ENCODE results near the gene VIT. TPM values are rescaled to one million over a fixed set of nuclear protein-coding genes. Genes with fewer than 3 reads are reported as not detected.
"Not testable (repeated sequence)": the region's sequence is repeated elsewhere in the genome, so short reads cannot be mapped to it uniquely, and the experiment has no call there.

The VIT gene
- total RNA-seq, 1 donor from 2014 or later, result not detected

DNA sequence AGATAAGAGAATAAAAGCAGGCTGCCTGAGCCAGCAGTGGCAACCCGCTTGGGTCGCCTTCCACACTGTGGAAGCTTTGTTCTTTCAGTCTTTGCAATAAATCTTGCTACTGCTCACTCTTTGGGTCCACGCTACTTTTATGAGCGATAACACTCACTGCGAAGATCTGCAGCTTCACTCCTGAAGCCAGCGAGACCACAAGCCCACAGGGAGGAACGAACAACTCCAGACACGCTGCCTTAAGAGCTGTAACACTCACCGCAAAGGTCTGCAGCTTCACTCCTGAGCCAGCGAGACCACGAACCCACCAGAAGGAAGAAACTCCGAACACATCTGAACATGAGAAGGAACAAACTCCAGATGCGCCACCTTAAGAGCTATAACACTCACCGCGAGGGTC, 7.5 kb upstream of the VIT start:
- H3K27ac Mint-ChIP-seq; H3K4me3 Mint-ChIP-seq; H3K9me3 Mint-ChIP-seq; DNase-seq; H3K36me3 Mint-ChIP-seq (ENCODE audit: low read depth); H3K4me1 Mint-ChIP-seq; intact Hi-C loops (cut with micrococcal nuclease); H3K27me3 Mint-ChIP-seq: not testable (repeated sequence)

DNA sequence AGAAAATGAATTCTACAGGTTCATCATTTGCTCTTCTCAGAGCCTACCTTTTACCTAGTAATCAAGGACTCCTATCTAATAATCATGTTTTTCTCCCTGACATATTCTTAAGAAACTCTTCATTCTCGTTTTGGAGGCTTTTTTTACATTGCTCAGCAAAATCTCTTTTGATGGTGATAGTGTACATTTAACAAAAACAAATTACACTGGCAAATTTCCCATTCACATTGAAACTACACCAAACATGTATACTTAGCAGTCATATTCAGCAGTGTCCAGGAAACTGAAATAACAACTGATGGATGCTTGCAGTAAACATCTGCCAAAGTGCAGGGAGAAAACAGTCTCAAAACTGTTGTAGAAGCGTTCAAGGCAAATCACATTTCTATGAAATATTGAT, 4.4 kb upstream of the VIT start:
- Mint-ChIP-seq H3K27ac (no peak overlapping the region), H3K9me3 (no peaks in the 10 kb centered on the region), H3K4me1 (no peaks in the 10 kb centered on the region), H3K36me3 (ENCODE audit: low read depth) (no peaks in the 10 kb centered on the region), H3K4me3 (no peak overlapping the region), H3K27me3 (peaks cover 4% of the 10 kb centered on the region)
- no peak for DNase-seq
- intact Hi-C loops (cut with micrococcal nuclease), result no loop called here

DNA sequence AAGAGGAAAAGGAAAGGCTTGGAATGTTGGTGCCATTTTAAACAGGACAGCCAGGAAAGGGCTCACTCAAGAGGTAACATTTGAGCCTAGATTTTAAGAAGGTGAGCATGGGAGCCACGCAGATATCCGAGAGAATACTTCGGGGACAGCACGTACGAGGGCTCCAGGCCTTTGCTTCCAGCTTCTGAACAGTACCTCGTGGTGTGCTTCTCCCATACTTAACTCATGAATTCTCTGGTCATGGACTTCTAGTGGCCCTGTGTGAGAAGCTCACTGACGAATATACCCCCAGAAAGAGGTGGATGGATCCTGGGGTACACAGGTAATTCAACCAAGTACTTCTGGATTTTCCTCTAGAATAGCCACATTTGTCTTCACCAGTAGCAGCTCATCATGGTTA, 2.7 kb upstream of the VIT start:
- peak; percentile 34 for DNase-seq
- Mint-ChIP-seq H3K4me3 (no peak overlapping the region), H3K27me3 (peaks cover 5% of the 10 kb centered on the region), H3K4me1 (no peaks in the 10 kb centered on the region), H3K27ac (no peak overlapping the region), H3K9me3 (no peaks in the 10 kb centered on the region), H3K36me3 (ENCODE audit: low read depth) (no peaks in the 10 kb centered on the region)
- intact Hi-C loops (cut with micrococcal nuclease), result no loop called here

DNA sequence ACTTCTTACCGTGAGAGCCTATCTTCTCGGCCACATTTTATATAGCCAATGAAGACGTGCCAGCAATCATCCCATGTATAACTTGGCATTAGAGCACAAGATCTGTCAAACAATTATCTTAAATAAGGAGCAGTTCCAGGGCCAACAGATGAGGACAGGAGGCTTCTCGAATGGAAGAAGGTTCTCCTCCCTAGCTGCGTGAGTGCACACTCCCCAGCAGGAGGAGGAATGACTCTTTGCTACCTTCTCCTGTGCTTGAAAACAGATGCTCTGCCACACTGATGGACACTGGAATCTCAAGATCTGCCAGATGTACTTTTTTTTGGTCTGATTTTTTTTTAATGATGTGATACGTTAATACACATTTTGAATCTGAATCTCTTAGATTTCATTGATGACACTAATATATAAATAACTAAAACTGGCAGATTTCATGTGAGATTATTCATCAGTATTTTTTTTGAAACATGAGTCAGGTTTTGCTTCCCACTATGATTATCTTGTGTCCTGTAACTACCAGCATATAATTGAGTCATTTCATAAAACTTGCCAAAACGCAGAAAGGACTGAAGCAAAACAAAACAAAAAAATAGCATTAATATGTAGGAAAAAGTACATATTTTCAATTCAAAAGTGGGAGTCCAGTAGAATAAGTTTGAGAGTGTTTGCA, 626 bp upstream of the VIT start:
- Mint-ChIP-seq H3K9me3 (no peaks in the 10 kb centered on the region), H3K4me3 (no peak overlapping the region), H3K36me3 (ENCODE audit: low read depth) (no peaks in the 10 kb centered on the region), H3K27me3 (peaks cover 5% of the 10 kb centered on the region), H3K27ac (no peak overlapping the region), H3K4me1 (no peaks in the 10 kb centered on the region)
- intact Hi-C loops (cut with micrococcal nuclease), result no loop called here
- peak; percentile 31 for DNase-seq

DNA sequence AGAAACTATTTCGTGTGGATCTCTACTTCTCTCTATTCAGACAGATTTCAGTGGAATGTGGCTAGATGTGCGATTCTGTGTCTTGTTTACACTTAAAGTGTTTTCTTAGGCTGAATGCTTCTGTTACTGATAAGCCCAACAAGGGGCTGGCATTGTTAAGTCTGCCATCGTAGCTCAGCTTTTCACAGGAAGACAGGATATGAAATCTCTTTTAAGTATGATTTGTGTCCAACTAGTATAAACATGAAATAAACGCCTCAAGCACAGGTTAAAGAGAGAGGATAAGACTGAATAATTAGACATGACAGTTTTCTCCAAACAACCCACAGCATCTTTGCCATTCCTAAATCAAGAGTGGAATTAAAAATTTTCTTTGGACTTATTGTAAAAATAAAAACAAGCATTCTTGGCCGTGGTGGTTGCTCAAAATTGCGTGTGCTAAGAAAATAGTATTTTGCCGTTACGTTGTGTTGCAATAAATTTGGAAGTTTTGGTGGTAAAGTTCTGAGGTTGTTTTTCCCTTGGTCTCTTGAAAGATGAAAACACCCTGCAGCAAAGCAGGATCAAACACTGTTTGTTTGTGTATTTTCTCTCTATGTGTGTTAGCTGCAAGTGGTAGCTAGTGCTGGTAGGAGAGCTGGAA, 1.0 kb downstream of the VIT start:
- H3K4me3 Mint-ChIP-seq, result no peak overlapping the region

DNA sequence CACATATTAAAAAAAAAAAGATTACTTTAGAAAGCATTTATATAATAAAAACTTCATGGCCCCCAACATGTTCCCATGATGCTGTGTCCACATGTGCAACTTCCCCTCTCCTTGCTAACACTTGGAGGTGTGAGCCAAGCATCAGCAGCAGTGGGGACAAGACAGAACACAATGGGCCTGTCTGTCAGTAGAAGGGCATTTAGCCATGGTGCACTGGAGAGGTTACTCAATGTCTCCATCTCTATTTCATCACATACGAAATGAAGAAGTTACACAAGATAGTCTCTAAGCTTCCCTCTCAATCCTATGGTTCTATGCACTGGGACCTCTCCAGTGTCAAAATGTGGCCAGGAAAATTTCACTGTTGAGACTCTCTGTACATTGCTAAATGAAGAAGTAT, 2.5 kb downstream of the VIT start:
- intact Hi-C loops (cut with micrococcal nuclease), result no loop called here
- DNase-seq, result no peak
- H3K27ac Mint-ChIP-seq, result no peak overlapping the region
- no peaks in the 10 kb centered on the region for H3K4me1 Mint-ChIP-seq
- no peaks in the 10 kb centered on the region for H3K36me3 Mint-ChIP-seq (ENCODE audit: low read depth)
- no peaks in the 10 kb centered on the region for H3K9me3 Mint-ChIP-seq
- H3K4me3 Mint-ChIP-seq, result no peak overlapping the region
- peaks cover 5% of the 10 kb centered on the region for H3K27me3 Mint-ChIP-seq

More for the DNA sequence above, 1.0 kb downstream of the VIT start:
- H3K4me1 Mint-ChIP-seq, result no peaks in the 10 kb centered on the region
- DNase-seq, result no peak
- peaks cover 5% of the 10 kb centered on the region for H3K27me3 Mint-ChIP-seq
- H3K9me3 Mint-ChIP-seq, result no peaks in the 10 kb centered on the region
- no peak overlapping the region for H3K27ac Mint-ChIP-seq
- H3K36me3 Mint-ChIP-seq (ENCODE audit: low read depth), result no peaks in the 10 kb centered on the region
- intact Hi-C loops (cut with micrococcal nuclease), result no loop called here

DNA sequence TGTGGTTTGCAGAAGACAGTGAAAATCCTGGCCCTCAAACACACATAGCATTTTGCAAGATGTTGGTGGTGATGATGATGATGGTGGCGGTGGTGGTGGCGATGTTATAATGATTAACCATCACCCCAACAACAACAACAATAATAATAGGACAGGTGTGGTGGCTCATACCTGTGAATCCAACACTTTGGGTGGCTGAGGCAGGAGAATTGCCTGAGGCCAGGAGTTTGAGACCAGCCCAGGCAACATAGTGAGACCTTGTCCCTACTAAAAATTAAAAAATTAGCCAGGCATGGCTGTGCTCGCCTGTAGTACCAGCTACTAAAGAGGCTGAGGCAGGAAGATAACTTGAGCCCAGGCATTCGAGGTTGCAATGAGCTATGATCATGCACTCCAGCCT, 3.8 kb downstream of the VIT start:
- DNase-seq, result no peak
- no peak overlapping the region for H3K4me3 Mint-ChIP-seq
- H3K9me3 Mint-ChIP-seq, result no peaks in the 10 kb centered on the region
- H3K27me3 Mint-ChIP-seq, result peaks cover 5% of the 10 kb centered on the region
- no peaks in the 10 kb centered on the region for H3K36me3 Mint-ChIP-seq (ENCODE audit: low read depth)
- no peaks in the 10 kb centered on the region for H3K4me1 Mint-ChIP-seq
- no peak overlapping the region for H3K27ac Mint-ChIP-seq
- intact Hi-C loops (cut with micrococcal nuclease), result no loop called here

DNA sequence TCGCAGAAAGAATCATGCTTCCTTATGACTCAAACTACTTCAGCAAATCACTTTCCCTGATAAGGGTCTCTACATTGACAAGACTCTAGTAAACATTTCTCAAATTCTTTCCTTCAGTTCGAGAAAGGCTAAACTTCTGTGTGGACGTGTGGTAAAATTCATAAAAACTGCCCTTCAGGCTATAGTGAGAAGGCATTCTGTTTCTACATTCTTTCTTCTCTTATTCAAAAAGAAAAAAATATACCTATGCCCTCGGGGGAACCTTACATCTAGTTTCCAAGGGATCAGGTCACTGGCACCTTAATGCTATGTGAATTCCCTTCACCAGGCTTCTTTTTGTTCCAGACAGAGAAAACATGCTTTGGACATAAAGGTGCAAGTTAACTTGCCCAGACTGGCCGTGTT, 4.9 kb downstream of the VIT start:
- H3K4me1 Mint-ChIP-seq, result no peaks in the 10 kb centered on the region
- intact Hi-C loops (cut with micrococcal nuclease), result no loop called here
- DNase-seq, result no peak

DNA sequence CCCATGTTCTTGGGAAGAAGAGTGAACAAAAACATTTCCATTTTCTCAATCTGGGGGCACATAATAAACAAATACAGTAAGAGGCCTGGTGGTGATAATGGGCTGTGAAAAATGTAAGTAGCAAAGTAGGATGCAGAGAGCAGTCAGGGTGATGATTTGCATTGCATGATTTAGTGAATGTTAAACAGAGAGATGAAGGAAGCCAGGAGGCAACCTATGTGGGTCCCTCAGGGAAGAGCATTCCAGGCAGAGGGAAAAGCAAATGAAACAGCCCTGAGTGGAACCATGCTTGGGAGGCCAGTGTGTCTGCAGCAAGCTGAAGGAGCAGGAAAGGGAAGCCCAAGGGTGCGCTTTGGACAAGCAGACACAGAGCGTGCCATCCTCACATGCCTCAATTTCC, 5.4 kb downstream of the VIT start:
- H3K4me3 Mint-ChIP-seq, result no peak overlapping the region
- no peaks in the 10 kb centered on the region for H3K9me3 Mint-ChIP-seq
- H3K36me3 Mint-ChIP-seq (ENCODE audit: low read depth), result no peaks in the 10 kb centered on the region
- H3K27ac Mint-ChIP-seq, result no peak overlapping the region
- no peak for DNase-seq
- peaks cover 3% of the 10 kb centered on the region for H3K27me3 Mint-ChIP-seq
- intact Hi-C loops (cut with micrococcal nuclease), result no loop called here
- H3K4me1 Mint-ChIP-seq, result no peaks in the 10 kb centered on the region

More for the DNA sequence above, 4.9 kb downstream of the VIT start:
- Mint-ChIP-seq H3K27me3 (peaks cover 3% of the 10 kb centered on the region), H3K9me3 (no peaks in the 10 kb centered on the region), H3K4me3 (no peak overlapping the region), H3K27ac (no peak overlapping the region), H3K36me3 (ENCODE audit: low read depth) (no peaks in the 10 kb centered on the region)

DNA sequence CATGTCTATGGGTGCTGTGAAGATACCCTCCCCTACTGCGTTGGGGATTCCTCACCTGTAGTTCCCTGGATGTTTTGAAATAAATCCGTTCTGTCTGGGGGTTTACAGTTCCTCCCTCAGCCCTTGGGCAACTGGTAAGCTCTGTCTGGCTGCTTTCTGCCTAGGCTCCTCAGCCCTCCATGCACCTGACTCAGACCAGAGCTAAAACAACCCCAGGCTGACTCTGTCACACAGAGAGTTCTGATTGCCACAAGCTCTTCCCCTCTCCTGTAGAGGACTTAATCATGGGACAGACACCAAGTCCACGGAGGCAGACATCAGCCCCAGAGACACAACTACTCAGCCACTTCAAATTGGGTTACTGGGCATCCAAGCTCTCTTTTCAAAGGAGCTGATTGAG, 6.3 kb downstream of the VIT start:
- Mint-ChIP-seq H3K27me3 (peaks cover 3% of the 10 kb centered on the region), H3K9me3 (no peaks in the 10 kb centered on the region), H3K27ac (no peak overlapping the region), H3K4me1 (no peaks in the 10 kb centered on the region), H3K36me3 (ENCODE audit: low read depth) (no peaks in the 10 kb centered on the region), H3K4me3 (no peak overlapping the region)
- intact Hi-C loops (cut with micrococcal nuclease), result no loop called here
- DNase-seq, result peak; percentile 35

DNA sequence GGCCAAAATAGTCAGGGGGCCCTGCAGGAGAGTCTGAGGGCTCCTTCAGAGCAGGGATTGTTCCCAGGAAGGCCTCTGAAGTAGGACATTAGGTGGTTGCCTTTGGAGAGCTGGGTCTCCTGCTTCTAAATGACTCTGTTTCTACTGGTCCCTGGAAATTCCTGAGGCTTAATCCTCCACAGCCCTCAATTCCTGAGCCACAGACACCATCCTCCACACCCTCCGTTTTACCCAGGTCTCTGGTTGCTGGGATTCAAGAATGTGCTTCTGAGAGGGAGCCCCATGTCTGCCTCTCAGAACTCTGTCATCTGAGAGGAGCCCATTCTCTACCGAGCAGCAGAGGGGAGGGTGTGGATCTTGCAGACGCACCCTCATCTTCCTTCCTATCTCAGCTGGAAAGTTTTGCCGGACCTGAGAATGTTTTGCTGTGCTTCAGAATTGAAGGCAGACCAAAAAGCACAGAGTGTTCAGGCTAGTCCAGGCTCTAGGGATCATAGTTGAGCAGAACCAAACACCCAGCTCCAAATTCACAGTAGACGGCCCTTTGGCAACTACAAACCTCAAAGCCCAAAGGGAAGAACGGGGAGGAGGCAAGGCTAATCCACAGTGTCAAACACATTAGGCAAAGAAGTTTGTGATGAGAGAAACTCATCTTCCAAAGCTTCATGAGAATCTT, 8.1 kb downstream of the VIT start:
- peak; percentile 44 for DNase-seq
- H3K36me3 Mint-ChIP-seq (ENCODE audit: low read depth), result no peaks in the 10 kb centered on the region
- H3K4me1 Mint-ChIP-seq, result no peaks in the 10 kb centered on the region
- no peaks in the 10 kb centered on the region for H3K27me3 Mint-ChIP-seq
- H3K4me3 Mint-ChIP-seq, result no peak overlapping the region
- intact Hi-C loops (cut with micrococcal nuclease), result no loop called here
- H3K27ac Mint-ChIP-seq, result no peak overlapping the region
- H3K9me3 Mint-ChIP-seq, result no peaks in the 10 kb centered on the region

DNA sequence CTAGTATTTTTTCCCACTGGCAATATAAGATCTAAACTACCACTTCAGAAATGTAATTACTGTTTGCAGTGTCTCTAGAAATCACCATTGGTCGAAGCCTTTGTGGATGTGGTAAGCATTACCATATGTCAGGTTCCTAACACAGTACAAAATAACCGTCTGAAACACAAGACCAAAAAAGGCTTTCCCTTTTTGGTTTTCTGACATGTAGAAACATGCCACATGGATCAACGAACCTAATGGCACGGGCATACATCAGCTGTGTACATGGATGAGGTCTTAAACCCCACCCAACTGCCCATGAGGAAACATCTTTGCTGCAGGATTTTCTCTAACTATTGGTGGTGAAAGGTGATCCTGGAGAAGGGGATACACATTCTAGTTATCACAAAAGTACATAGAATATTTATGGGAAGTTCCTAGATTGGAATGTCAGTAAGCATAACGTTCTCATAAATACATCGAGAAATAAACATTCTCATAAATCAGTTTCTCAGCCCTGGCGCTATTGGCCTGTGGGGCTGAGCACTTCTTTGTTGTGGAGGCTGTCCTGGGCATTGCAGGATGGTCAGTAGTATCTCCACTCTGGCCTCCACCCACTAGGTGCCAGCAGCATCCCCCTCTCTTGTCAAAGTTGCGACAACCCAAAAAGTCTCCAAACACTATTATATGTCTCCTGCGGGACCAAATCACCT, 9.0 kb downstream of the VIT start:
- Mint-ChIP-seq H3K4me3 (no peak overlapping the region), H3K9me3 (peaks cover 1% of the 10 kb centered on the region), H3K4me1 (no peaks in the 10 kb centered on the region), H3K36me3 (ENCODE audit: low read depth) (no peaks in the 10 kb centered on the region), H3K27me3 (no peaks in the 10 kb centered on the region), H3K27ac (no peak overlapping the region)
- intact Hi-C loops (cut with micrococcal nuclease), result no loop called here
- DNase-seq, result no peak

DNA sequence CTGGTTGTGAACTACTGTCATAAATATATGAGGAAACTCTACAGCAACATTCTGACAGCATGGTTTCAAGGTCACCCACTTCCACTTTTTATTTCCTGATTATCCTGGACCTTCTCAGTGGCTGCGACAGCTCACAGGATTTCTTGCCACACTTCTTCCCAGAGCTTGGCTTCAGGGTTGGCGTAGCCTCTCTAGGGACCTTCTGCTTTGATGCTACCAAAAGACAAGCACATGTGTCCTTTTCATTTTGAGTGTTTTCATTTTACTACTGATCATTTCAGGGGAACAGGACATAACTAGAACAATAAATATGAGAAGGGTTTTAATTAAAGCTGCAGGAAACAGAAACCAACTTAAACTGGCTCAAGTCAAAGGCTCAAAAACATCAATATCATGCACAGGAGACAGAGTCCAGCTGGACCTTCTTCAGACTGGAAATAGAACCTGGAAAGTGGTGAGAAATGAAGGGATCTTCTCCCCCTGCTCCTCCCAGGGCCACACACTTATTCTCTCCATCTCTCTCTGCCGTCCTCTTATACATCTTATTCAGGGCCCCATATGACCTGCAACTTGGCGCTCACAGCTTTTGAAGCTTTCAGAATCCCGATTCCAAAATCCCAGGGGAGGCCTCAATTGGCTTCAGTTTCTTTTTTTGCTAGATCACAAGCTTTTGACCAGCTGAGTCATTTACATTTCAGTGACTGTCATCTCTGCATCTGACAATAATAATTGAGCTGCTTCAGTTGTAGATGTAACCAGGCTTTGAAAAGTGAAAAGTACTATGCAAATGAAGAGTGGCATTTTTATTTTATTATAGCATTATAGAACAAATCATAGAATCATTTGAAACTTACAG, 9.7 kb downstream of the VIT start:
- Mint-ChIP-seq H3K4me1 (no peaks in the 10 kb centered on the region), H3K27ac (no peak overlapping the region), H3K9me3 (peaks cover 7% of the 10 kb centered on the region), H3K4me3 (no peak overlapping the region), H3K27me3 (no peaks in the 10 kb centered on the region), H3K36me3 (ENCODE audit: low read depth) (no peaks in the 10 kb centered on the region)
- DNase-seq, result no peak
- intact Hi-C loops (cut with micrococcal nuclease), result no loop called here

Measured in activated CD4-positive, alpha-beta T cell treated with anti-CD3 and anti-CD28 coated beads, Interleukin-2, amount 10 ng/mL, durations not matched to agents 24 days and 14 days (primary cell).